IPS DF 6.9 (cell line): ENCODE data around the gene PLG.
A peak's percentile ranks its signal among the peaks of the same experiment; 100 is the strongest.
"Not testable (repeated sequence)": the region's sequence is repeated elsewhere in the genome, so short reads cannot be mapped to it uniquely, and the experiment has no call there.

Experiments
- DNase-seq: peaks from one replicate; pipeline ENCODE4 v3.0.0-alpha.2; 2013; ENCODE audit warnings: low read depth, low spot score
- H3K27ac ChIP-seq: one replicate; pipeline ENCODE4 v1.5.1; 2013; ENCODE audit warnings: low read length, control low read depth
- H3K27me3 ChIP-seq: 2 replicates; pipeline ENCODE4 v1.6.1; 2013; ENCODE audit warnings: mild to moderate bottlenecking, low read length; ENCODE audit not compliant: control insufficient read depth, insufficient read depth
- H3K36me3 ChIP-seq: 2 replicates; pipeline ENCODE4 v1.6.1; 2013; ENCODE audit warnings: low read length; ENCODE audit not compliant: control insufficient read depth, insufficient read depth
- H3K4me1 ChIP-seq: 2 replicates; pipeline ENCODE4 v1.6.1; 2013; ENCODE audit warnings: low read length; ENCODE audit not compliant: control insufficient read depth, insufficient read depth
- H3K4me3 ChIP-seq: 2 replicates; pipeline ENCODE4 v1.5.1; 2013; ENCODE audit warnings: mild to moderate bottlenecking, low read length
- H3K9me3 ChIP-seq: 2 replicates; pipeline ENCODE4 v1.6.1; 2013; ENCODE audit warnings: low read length, inconsistent platforms; ENCODE audit not compliant: control insufficient read depth, insufficient read depth
- WGBS: extraction: QIAGEN DNeasy Blood & Tissue Kit; methylation state at CpG from one replicate; pipeline ENCODE4 v1.1.7; 2013; ENCODE audit warnings: mixed read lengths, missing lambda C conversion rate; ENCODE audit not compliant: insufficient read length, insufficient coverage; 5-methylcytosine and 5-hydroxymethylcytosine counted together

PLG gene

GRCh38 chr6:160742090-160742489 lies 40.0 kb downstream of the PLG start:
- Histone ChIP-seq H3K4me1 (no peaks in the 10 kb centered on the region), H3K9me3 (no peaks in the 10 kb centered on the region), H3K4me3 (no peak overlapping the region), H3K27ac (no peak overlapping the region), H3K27me3 (no peaks in the 10 kb centered on the region), H3K36me3 (no peaks in the 10 kb centered on the region)
- no peak for DNase-seq
- WGBS = no CpG with 5 or more reads among the region's 2 CpGs

DNA sequence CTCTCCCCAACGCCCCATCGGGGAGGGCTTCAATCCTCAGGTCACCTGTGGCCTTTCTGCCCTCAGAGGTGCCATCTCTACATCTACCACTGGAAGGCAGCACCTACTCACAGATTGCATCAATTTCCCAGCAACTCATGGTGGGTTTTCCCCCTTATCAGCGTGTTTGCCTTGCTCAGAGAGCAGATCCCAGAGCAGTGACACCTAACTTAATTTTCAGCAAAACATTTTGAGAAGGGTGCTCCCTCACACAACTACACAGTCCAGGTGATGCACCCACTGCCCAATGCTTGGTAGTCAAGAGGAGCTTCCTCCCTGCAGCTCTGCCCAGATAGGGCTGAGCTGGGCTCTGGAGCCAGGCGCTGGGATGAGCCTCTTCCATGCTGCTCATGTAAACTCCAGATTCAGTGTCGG lies 48.2 kb downstream of the PLG start:
- no CpG with 5 or more reads among the region's 5 CpGs for WGBS
- no peaks in the 10 kb centered on the region for H3K27me3 ChIP-seq
- no peaks in the 10 kb centered on the region for H3K36me3 ChIP-seq
- peak; percentile 58 for DNase-seq
- H3K27ac ChIP-seq = no peak overlapping the region
- no peak overlapping the region for H3K4me3 ChIP-seq
- no peaks in the 10 kb centered on the region for H3K9me3 ChIP-seq
- no peaks in the 10 kb centered on the region for H3K4me1 ChIP-seq

- WGBS = no CpG with 5 or more reads among the region's 4 CpGs
- H3K9me3 ChIP-seq, H3K4me1 ChIP-seq, H3K27ac ChIP-seq, H3K27me3 ChIP-seq, DNase-seq, H3K36me3 ChIP-seq, H3K4me3 ChIP-seq: not testable (repeated sequence)
These were observed 51.2 kb downstream of the PLG start for GRCh38 chr6:160753211-160753610.

DNA sequence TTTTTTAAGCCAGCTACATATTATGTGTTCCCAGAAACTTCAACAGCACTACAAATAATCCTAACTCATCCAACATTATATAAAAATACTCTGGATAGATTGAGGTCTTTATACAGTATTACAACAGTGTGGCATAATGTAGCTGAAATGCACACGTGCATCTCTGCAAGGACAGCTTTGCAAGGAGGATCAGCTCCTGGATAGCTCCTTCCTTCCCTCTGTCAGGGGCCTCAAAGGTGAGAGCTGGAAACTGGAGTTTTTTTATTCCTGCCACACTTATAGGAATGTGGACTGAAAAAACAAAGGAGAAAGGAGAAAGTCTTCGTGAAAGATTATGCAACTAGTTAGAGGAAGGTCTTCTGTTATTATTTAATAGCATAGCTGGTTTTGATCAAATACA lies 53.1 kb downstream of the PLG start:
- Histone ChIP-seq H3K36me3 (no peaks in the 10 kb centered on the region), H3K27me3 (no peaks in the 10 kb centered on the region), H3K27ac (no peak overlapping the region), H3K9me3 (no peaks in the 10 kb centered on the region), H3K4me3 (no peak overlapping the region), H3K4me1 (no peaks in the 10 kb centered on the region)
- WGBS = no CpG with 5 or more reads among the region's 2 CpGs
- no peak for DNase-seq

DNA sequence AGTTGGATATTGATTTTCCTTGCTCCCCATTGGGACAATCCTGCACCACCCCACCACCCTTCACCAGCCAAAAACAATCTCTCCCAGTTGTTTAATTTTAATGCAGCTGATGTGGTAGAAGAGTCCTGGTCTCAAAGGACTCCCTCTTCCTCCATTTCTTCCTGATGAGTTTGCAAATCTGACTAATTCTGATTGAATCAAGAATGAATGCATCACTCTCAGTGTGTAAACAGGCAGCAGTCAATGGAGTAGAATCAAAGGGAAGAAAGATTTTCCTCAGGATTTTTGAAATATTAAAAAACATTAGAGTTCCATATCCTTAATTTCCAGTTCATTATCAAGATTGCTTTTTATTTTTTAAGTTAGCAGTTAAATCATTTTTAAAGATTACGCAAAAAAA lies 54.0 kb downstream of the PLG start:
- H3K27ac ChIP-seq = no peak overlapping the region
- no CpG with 5 or more reads among the region's 1 CpG for WGBS
- no peak overlapping the region for H3K4me3 ChIP-seq
- H3K36me3 ChIP-seq = no peaks in the 10 kb centered on the region
- H3K4me1 ChIP-seq = no peaks in the 10 kb centered on the region
- H3K27me3 ChIP-seq = no peaks in the 10 kb centered on the region
- H3K9me3 ChIP-seq = no peaks in the 10 kb centered on the region; the same call in 1 of the 2 replicates
- DNase-seq = no peak

DNA sequence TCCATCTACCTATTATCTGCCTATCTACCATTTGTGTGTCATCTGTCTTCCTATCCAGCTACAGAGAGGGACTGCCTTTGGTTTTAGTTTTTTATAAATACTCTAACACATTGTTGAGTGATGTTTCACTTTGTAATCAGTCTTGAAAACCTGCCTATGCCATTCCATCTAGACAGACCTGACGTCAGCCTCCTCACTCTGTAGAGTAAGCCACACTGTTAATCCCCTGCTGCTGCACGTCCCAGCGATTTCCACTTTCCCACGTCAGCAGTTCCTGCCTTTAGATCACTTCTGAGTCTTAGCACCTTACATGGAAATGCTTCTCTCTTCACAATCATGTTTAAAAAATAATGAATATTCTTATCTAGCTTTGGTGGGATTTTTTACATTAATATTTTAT lies 54.8 kb downstream of the PLG start:
- Histone ChIP-seq H3K9me3 (no peaks in the 10 kb centered on the region; the same call in 1 of the 2 replicates), H3K4me3 (no peak overlapping the region), H3K36me3 (no peaks in the 10 kb centered on the region), H3K27ac (no peak overlapping the region), H3K27me3 (no peaks in the 10 kb centered on the region), H3K4me1 (no peaks in the 10 kb centered on the region)
- WGBS = no CpG with 5 or more reads among the region's 4 CpGs
- DNase-seq = no peak

DNA sequence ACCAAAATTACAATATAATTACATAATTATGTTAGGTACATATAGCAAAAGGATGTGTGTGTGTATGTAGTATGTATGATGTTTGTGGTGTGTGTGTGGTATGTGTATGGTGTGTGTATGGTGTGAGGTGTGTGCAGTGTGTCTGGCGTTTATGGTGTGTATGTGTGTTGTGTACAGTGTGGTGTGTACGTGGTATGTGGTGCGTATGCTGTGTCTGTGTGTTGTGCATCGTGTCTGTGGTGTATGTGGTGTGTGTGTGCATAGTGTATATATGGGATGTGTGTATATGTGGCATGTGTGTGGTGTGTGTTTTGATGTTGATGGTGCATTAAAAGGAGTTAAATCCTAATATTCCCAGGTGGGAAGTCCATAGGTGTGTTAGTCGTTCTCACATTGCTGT lies 62.8 kb downstream of the PLG start:
- H3K27ac ChIP-seq = no peak overlapping the region
- WGBS = 100% methylated on average over 4 of the region's 5 CpGs
- no peak overlapping the region for H3K4me3 ChIP-seq

GRCh38 chr6:160765412-160765811 lies 63.4 kb downstream of the PLG start:
- no peak overlapping the region for H3K27ac ChIP-seq
- no peaks in the 10 kb centered on the region; the same call in 1 of the 2 replicates for H3K27me3 ChIP-seq
- H3K9me3 ChIP-seq = no peaks in the 10 kb centered on the region; the same call in 1 of the 2 replicates
- H3K4me1 ChIP-seq = no peaks in the 10 kb centered on the region
- WGBS = no CpG with 5 or more reads among the region's 8 CpGs
- H3K4me3 ChIP-seq = no peak overlapping the region
- no peaks in the 10 kb centered on the region for H3K36me3 ChIP-seq
- no peak for DNase-seq

More for the DNA sequence above, 62.8 kb downstream of the PLG start:
- H3K36me3 ChIP-seq = no peaks in the 10 kb centered on the region
- H3K9me3 ChIP-seq = no peaks in the 10 kb centered on the region; the same call in 1 of the 2 replicates
- H3K4me1 ChIP-seq = no peaks in the 10 kb centered on the region
- DNase-seq = no peak
- H3K27me3 ChIP-seq = no peaks in the 10 kb centered on the region; the same call in 1 of the 2 replicates

GRCh38 chr6:160766657-160766988 lies 64.6 kb downstream of the PLG start:
- Histone ChIP-seq H3K36me3 (no peaks in the 10 kb centered on the region), H3K4me3 (peak overlapping the region; percentile 65; the same call in 1 of the 2 replicates), H3K27ac (no peak overlapping the region), H3K4me1 (no peaks in the 10 kb centered on the region), H3K9me3 (no peaks in the 10 kb centered on the region), H3K27me3 (no peaks in the 10 kb centered on the region; the same call in 1 of the 2 replicates)
- no peak for DNase-seq
- no CpG with 5 or more reads among the region's 7 CpGs for WGBS

GRCh38 chr6:160766989-160767646 lies 65.1 kb downstream of the PLG start:
- Histone ChIP-seq H3K4me1 (no peaks in the 10 kb centered on the region), H3K9me3 (no peaks in the 10 kb centered on the region), H3K27me3 (no peaks in the 10 kb centered on the region; the same call in 1 of the 2 replicates), H3K36me3 (no peaks in the 10 kb centered on the region), H3K27ac (no peak overlapping the region), H3K4me3 (peak overlapping the region; percentile 65; the same call in 1 of the 2 replicates)
- no CpG with 5 or more reads among the region's 55 CpGs for WGBS
- no peak for DNase-seq

- H3K36me3 ChIP-seq = no peaks in the 10 kb centered on the region
- DNase-seq = no peak
- WGBS = no CpG with 5 or more reads among the region's 5 CpGs
- no peak overlapping the region for H3K4me3 ChIP-seq
- H3K27ac ChIP-seq = no peak overlapping the region
- no peaks in the 10 kb centered on the region; the same call in 1 of the 2 replicates for H3K27me3 ChIP-seq
- H3K4me1 ChIP-seq = no peaks in the 10 kb centered on the region
- H3K9me3 ChIP-seq = no peaks in the 10 kb centered on the region
These were observed 65.6 kb downstream of the PLG start for GRCh38 chr6:160767647-160768019.
